Gastroesophageal sphincter (tissue), 4 donors: ENCODE data around the gene SCAF1. TPM values are rescaled to one million over a fixed set of nuclear protein-coding genes. Genes with fewer than 3 reads are reported as not detected.

ENCODE experiments used
- ATAC-seq: fragments of 150-250 bp; one replicate; pipeline ENCODE4 v1.9.1; 2016; ENCODE audit warnings: mild to moderate bottlenecking, moderate library complexity
- H3K27ac ChIP-seq, 4 donors: fragments of 200-600 bp; sonication (generic) in 3 of 4; 1 replicate in 3 of 4; 2 replicates in 1 of 4; pipeline ENCODE4 v1.5.1; 2016 to 2019
- H3K27me3 ChIP-seq: fragments of 200-600 bp; sonication (generic); one replicate; pipeline ENCODE4 v1.5.1; 2019
- H3K36me3 ChIP-seq, 2 donors: fragments of 200-600 bp; sonication (generic); one replicate each; pipeline ENCODE4 v1.5.1; 2019; ENCODE audit warnings: control low read depth in 1 of 2
- H3K4me1 ChIP-seq, 3 donors: fragments of 200-600 bp; sonication (generic); 1 replicate in 2 of 3; 2 replicates in 1 of 3; pipeline ENCODE4 v1.5.1; 2016 to 2019; ENCODE audit warnings: control low read depth in 2 of 3
- H3K4me3 ChIP-seq, 2 donors: fragments of 200-600 bp; sonication (generic); one replicate each; pipeline ENCODE4 v1.5.1; 2019; ENCODE audit warnings: mild to moderate bottlenecking in 1 of 2, moderate library complexity in 1 of 2
- H3K9me3 ChIP-seq, 3 donors: fragments of 200-600 bp; sonication (generic); one replicate each; pipeline ENCODE4 v1.5.1; 2017 to 2019; ENCODE audit warnings: control low read depth in 2 of 3
- EP300 ChIP-seq: sonication (generic); formaldehyde crosslinking; IDR thresholded peaks from one replicate; pipeline ENCODE4 v1.6.1; 2017; ENCODE audit warnings: antibody characterized with exemption, mild to moderate bottlenecking
- POLR2A ChIP-seq, 2 donors: fragments of 450-650 bp; IDR thresholded peaks; one replicate each; pipeline ENCODE4 v1.6.1; 2017; ENCODE audit warnings: antibody characterized with exemption in 2 of 2, mild to moderate bottlenecking in 2 of 2, moderate library complexity in 1 of 2
- POLR2AphosphoS5 ChIP-seq: sonication (generic); formaldehyde crosslinking; IDR thresholded peaks from one replicate; pipeline ENCODE4 v1.6.1; 2017; ENCODE audit warnings: antibody characterized with exemption
- WGBS, 2 donors: methylation state at CpG; one replicate each; pipeline ENCODE4 v1.1.5; 2018; ENCODE audit warnings: low coverage in 1 of 2; 5-methylcytosine and 5-hydroxymethylcytosine counted together
- total RNA-seq, 4 donors: library from RNA; depleted of rRNA; stranded (reverse); fragments of >200 nt; gene quantifications; one replicate each; pipeline ENCODE4 v1.1.0, GENCODE V29; 2016
- TF ChIP-seq, protein P1 (sequence below), 4 experiments: fragments of 200-600 bp in 2 of 4; fragments of 450-650 bp in 2 of 4; sonication (generic) in 1 of 4; IDR thresholded peaks; one replicate each; pipeline ENCODE4 v1.5.1; 2017 to 2019; ENCODE audit warnings: antibody characterized with exemption in 4 of 4, mild to moderate bottlenecking in 2 of 4, moderate library complexity in 2 of 4

Gene SCAF1
- total RNA-seq, 4 donors from 2014 or later: 18.2 to 37.5 (median 18.5) TPM

DNA sequence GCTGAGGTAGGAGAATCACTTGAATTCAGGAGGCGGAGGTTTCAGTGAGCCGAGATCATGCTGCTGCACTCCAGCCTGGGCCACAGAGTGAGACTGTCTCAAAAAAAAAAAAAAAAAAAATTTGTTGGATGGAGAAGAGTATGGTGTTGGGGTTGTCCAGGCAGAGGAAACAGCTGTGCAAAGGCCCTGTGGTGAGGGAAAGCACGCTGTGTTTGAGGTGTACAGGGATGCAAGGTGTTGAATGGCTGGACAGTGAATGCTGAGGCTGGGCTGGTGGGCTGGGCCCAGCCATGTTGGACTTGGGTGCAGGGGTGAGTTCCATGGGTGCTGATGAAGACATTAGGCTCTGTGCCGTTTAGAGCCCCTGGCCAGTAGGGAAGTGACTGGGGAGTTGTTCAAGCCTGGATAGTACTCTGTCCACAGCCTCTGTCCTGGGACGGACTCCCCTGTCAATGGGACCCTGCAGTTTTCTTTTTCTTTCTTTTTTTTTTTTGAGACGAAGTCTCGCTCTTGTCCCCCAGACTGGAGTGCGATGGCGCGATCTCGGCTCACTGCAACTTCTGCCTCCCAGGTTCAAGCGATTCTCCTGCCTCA lies 32.4 kb upstream of the SCAF1 start:
- no peak for TF ChIP-seq POLR2A (IDR thresholded peaks at IDR 0.05)
- WGBS, 2 donors: 90 to 92% methylated on average over 4 to 8 of the region's 12 CpGs
- Histone ChIP-seq H3K27me3 (no peaks in the 10 kb centered on the region), H3K27ac (no peak overlapping the region), H3K36me3 (peaks cover 0 to 88% of the 10 kb centered on the region in 2 donors), H3K4me3 (no peak overlapping the region), H3K4me1 (peaks cover 0 to 34% (median 8%) of the 10 kb centered on the region in 3 donors), H3K9me3 (no peaks in the 10 kb centered on the region)
- no peak for ATAC-seq

DNA sequence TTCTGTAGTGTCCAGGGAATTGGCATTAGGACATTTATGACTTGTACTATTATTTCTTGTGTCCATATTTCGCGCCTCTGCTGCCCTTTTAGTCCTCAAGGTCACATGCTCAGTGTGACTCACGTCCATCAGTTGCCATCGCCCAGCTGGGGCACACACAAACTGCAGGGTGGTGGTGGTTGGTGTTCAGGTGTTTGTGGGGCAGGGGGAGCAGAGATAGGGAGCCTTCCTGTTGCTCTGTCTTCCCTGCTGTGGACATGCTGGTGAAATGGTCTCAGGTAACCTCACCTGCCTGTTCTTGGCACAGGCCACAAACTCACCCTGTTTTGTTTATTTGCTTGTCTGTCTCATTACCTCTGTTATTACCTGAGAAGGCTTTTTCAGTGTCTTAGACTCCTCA lies 28.6 kb upstream of the SCAF1 start:
- H3K36me3 ChIP-seq: peaks cover 0 to 88% of the 10 kb centered on the region in 2 donors

DNA sequence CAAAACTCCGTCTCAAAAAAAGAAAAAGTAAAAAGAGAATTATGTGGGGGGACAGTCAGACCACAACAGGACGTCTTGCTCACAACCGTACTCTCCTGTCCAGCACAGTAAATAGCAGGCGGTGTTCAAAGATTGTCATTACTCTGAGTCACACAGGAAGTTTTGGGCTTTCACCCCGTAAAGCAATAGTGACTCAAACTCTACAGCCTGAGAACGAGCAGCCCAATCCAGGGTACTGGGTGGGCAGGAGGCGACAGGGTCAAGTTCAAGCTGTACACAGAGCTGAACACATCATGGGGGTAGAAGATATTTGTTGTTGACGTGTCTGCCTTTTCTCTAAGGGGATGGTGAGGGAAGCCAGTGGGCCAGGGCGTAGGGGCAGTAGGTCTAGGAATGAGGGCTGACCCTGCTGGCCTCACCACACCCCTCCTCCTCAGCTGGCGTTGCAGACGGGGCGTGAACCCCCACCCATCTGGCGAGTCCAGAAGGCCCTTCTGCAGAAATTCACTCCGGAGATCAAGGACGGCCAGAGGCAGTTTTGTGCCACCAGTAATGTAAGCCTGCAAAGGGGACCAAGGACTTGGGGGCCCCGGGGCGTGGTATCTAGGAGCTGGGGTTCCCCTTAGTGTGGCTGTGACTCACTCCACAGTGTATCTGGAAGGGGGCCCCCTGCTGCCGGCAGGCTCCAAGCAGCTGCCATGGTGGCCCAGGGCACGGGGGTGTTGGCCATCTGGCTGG lies 27.7 kb upstream of the SCAF1 start:
- Histone ChIP-seq H3K4me3 (no peak overlapping the region), H3K4me1 (peaks cover 0 to 25% (median 8%) of the 10 kb centered on the region in 3 donors), H3K36me3 (peaks cover 0 to 88% of the 10 kb centered on the region in 2 donors), H3K27me3 (no peaks in the 10 kb centered on the region), H3K27ac (no peak overlapping the region), H3K9me3 (no peaks in the 10 kb centered on the region)
- TF ChIP-seq POLR2AphosphoS5: no peak
- TF ChIP-seq EP300: no peak
- TF ChIP-seq, protein P1, sequence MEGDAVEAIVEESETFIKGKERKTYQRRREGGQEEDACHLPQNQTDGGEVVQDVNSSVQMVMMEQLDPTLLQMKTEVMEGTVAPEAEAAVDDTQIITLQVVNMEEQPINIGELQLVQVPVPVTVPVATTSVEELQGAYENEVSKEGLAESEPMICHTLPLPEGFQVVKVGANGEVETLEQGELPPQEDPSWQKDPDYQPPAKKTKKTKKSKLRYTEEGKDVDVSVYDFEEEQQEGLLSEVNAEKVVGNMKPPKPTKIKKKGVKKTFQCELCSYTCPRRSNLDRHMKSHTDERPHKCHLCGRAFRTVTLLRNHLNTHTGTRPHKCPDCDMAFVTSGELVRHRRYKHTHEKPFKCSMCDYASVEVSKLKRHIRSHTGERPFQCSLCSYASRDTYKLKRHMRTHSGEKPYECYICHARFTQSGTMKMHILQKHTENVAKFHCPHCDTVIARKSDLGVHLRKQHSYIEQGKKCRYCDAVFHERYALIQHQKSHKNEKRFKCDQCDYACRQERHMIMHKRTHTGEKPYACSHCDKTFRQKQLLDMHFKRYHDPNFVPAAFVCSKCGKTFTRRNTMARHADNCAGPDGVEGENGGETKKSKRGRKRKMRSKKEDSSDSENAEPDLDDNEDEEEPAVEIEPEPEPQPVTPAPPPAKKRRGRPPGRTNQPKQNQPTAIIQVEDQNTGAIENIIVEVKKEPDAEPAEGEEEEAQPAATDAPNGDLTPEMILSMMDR (IDR thresholded peaks at IDR 0.05): no peak
- TF ChIP-seq POLR2A (IDR thresholded peaks at IDR 0.05): no peak
- 76 to 83% methylated on average over 2 to 4 of the region's 19 CpGs for WGBS, 2 donors
- peak; percentile 42 for ATAC-seq

More for the DNA sequence above, 28.6 kb upstream of the SCAF1 start:
- Histone ChIP-seq H3K4me3 (no peak overlapping the region), H3K27ac (no peak overlapping the region), H3K27me3 (no peaks in the 10 kb centered on the region), H3K9me3 (no peaks in the 10 kb centered on the region), H3K4me1 (peaks cover 0 to 25% (median 8%) of the 10 kb centered on the region in 3 donors)
- TF ChIP-seq EP300 (no peak), POLR2A (IDR thresholded peaks at IDR 0.05) (no peak), POLR2AphosphoS5 (no peak)
- TF ChIP-seq, protein P1 (IDR thresholded peaks at IDR 0.05): no peak
- WGBS, 2 donors: 72 to 74% methylated on average over 4 of the region's 4 CpGs
- ATAC-seq: no peak

DNA sequence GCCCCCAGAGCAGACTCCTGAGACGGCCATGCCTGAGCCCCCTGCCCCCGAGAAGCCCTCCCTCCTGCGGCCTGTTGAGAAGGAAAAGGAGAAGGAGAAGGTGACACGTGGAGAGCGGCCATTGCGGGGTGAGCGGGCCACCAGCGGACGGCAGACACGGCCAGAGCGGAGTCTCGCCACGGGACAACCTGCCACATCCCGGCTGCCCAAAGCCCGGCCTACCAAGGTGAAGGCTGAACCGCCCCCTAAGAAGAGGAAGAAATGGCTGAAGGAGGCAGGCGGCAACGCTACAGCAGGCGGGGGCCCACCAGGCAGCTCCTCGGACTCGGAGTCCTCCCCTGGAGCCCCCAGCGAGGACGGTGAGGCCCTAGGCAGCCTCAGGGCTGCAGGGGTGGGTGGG lies 26.1 kb upstream of the SCAF1 start:
- no peak overlapping the region for H3K27ac ChIP-seq
- H3K27me3 ChIP-seq: no peaks in the 10 kb centered on the region
- peaks cover 0 to 25% (median 8%) of the 10 kb centered on the region in 3 donors for H3K4me1 ChIP-seq
- H3K36me3 ChIP-seq: peaks cover 0 to 88% of the 10 kb centered on the region in 2 donors
- H3K4me3 ChIP-seq: no peak overlapping the region
- H3K9me3 ChIP-seq: no peaks in the 10 kb centered on the region
- TF ChIP-seq, protein P1 (IDR thresholded peaks at IDR 0.05): no peak
- no peak for TF ChIP-seq POLR2AphosphoS5
- no peak for ATAC-seq
- 97% methylated on average over 13 of the region's 23 CpGs; no CpG with 5 or more reads in 1 of the 2 donors for WGBS, 2 donors

DNA sequence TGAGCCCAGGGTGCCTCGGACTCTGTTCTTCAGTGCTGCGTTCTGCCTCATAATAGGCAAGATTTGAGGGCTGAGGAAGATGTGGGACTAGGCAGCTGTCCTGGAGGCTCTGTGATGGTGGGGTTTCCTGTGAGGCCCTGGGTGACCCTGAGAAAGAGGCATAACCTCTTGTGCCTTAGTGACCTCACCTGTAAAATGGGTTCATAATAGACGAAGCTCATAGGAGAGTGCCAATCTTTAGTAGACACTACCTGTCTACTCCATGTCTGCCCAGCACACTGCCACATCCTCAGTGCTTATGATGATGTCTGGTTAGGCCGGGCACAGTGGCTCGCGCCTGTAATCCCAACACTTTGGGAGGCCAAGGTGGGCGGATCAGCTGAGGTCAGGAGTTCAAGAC lies 25.5 kb upstream of the SCAF1 start:
- TF ChIP-seq, protein P1 (IDR thresholded peaks at IDR 0.05): no peak
- TF ChIP-seq EP300 (no peak), POLR2A (IDR thresholded peaks at IDR 0.05) (no peak), POLR2AphosphoS5 (no peak)
- 88% methylated on average over 4 of the region's 7 CpGs; no CpG with 5 or more reads in 1 of the 2 donors for WGBS, 2 donors
- Histone ChIP-seq H3K27ac (no peak overlapping the region), H3K9me3 (no peaks in the 10 kb centered on the region), H3K4me3 (no peak overlapping the region), H3K4me1 (peaks cover 0 to 25% (median 8%) of the 10 kb centered on the region in 3 donors), H3K27me3 (no peaks in the 10 kb centered on the region), H3K36me3 (peaks cover 0 to 89% of the 10 kb centered on the region in 2 donors)
- no peak for ATAC-seq
